Subcutaneous adipose tissue (tissue), 4 donors: Measurements from ENCODE around the gene ZPR1. TPM values are rescaled to one million over a fixed set of nuclear protein-coding genes. Genes with fewer than 3 reads are reported as not detected.

Experiments used
- CTCF ChIP-seq: fragments of 450-650 bp; IDR thresholded peaks from one replicate; pipeline ENCODE4 v1.5.1; 2016; ENCODE audit warnings: low read depth, mild to moderate bottlenecking, control low read depth, antibody characterized with exemption, moderate library complexity
- total RNA-seq, 4 donors: library from RNA; depleted of rRNA; stranded (reverse); fragments of >200 nt; gene quantifications; one replicate each; pipeline ENCODE4 v1.1.0, GENCODE V29; 2016

ZPR1 gene
- total RNA-seq, 4 donors from 2014 or later = 27.6 to 39.4 (median 31.2) TPM

- TF ChIP-seq CTCF = no peak
These were observed 11.3 kb downstream of the ZPR1 start for GRCh38 chr11:116776522-116776984.

GRCh38 chr11:116775975-116776374 lies 11.8 kb downstream of the ZPR1 start:
- TF ChIP-seq CTCF = no peak

GRCh38 chr11:116774661-116775060 lies 13.2 kb downstream of the ZPR1 start:
- TF ChIP-seq CTCF = no peak

- no peak for TF ChIP-seq CTCF
These were observed 14.4 kb downstream of the ZPR1 start for GRCh38 chr11:116773203-116774097.

- TF ChIP-seq CTCF = no peak
These were observed 15.2 kb downstream of the ZPR1 start, which contains the start of gene BUD13 for GRCh38 chr11:116772443-116773202. Gene BUD13 (minus strand): TSS chr11:116772987. CDS start chr11:116772964, 23 bp downstream.

- no peak for TF ChIP-seq CTCF
These were observed 15.9 kb downstream of the ZPR1 start for GRCh38 chr11:116771935-116772334.

- no peak for TF ChIP-seq CTCF
These were observed 25.7 kb downstream of the ZPR1 start for GRCh38 chr11:116762132-116762531.
